ENCODE data around the gene TADA1. TPM values are rescaled to one million over a fixed set of nuclear protein-coding genes. Genes with fewer than 3 reads are reported as not detected.

Gene TADA1
- total and polyA plus RNA-seq, 2 experiments from 2014 or later: 21.8 to 22.0 TPM

GRCh38 chr1:166858726-166859419 is 17.2 kb downstream of the TADA1 start:
- no peaks in the 10 kb centered on the region for H3F3A ChIP-seq (replicated peaks; ENCODE audit: low read depth)
- Mint-ChIP-seq H3K9me3 (no peaks in the 10 kb centered on the region), H3K27ac (no peak overlapping the region; the same call in 1 of the 2 replicates), H3K4me1 (peaks cover 32% of the 10 kb centered on the region), H3K4me3 (no peak overlapping the region), H3K36me3 (ENCODE audit: low read depth) (peaks cover 65% of the 10 kb centered on the region), H3K27me3 (ENCODE audit: insufficient read depth, low read depth, poor library complexity) (peaks cover 5% of the 10 kb centered on the region)
- no peaks in the 10 kb centered on the region for H3K9me2 ChIP-seq (ENCODE audit: insufficient read depth)
- H3K36me3 ChIP-seq (ENCODE audit: insufficient read depth): peaks cover 27% of the 10 kb centered on the region
- no peak overlapping the region for H3K4me3 ChIP-seq
- H2AFZ ChIP-seq: no peak overlapping the region
- 0 out of 2 replicates have a peak, but pooled peaks cover 5% of the 10 kb centered on the region for H3K79me2 ChIP-seq (replicated peaks; ENCODE audit: insufficient read depth)
- TF ChIP-seq POLR2AphosphoS5 (IDR thresholded peaks at IDR 0.05; ENCODE audit: low read depth) (no peak), ZNF331 (CRISPR knock-in tag; IDR thresholded peaks at IDR 0.05; ENCODE audit: low read depth) (no peak), ZNF462 (CRISPR knock-in tag; IDR thresholded peaks at IDR 0.05) (no peak), EZH2phosphoT487 (IDR thresholded peaks at IDR 0.05; ENCODE audit: unreplicated experiment) (no peak), CTCF (conservative IDR thresholded peaks at IDR 0.05; ENCODE audit: low read depth in 2 of 2) (no peak), REST (IDR thresholded peaks at IDR 0.05; ENCODE audit: unreplicated experiment) (no peak), ZNF114 (CRISPR knock-in tag; IDR thresholded peaks at IDR 0.05) (no peak), NANOG (IDR thresholded peaks at IDR 0.05; ENCODE audit: borderline replicate concordance) (no peak), JUNB (IDR thresholded peaks at IDR 0.05; ENCODE audit: unreplicated experiment) (no peak), EZH2 (IDR thresholded peaks at IDR 0.05; ENCODE audit: low read depth, unreplicated experiment) (no peak), STAT1 (IDR thresholded peaks at IDR 0.05; ENCODE audit: unreplicated experiment) (no peak), ETS1 (IDR thresholded peaks at IDR 0.05) (no peak), CREB1 (CRISPR knock-in tag; IDR thresholded peaks at IDR 0.05; ENCODE audit: low read depth) (no peak)
- no peak overlapping the region for H3K27ac ChIP-seq (ENCODE audit: low read depth)
- no peak overlapping the region for H3K4me2 ChIP-seq
- DNase-seq (ENCODE audit: low spot score): no peak
- H4K20me1 ChIP-seq (replicated peaks; ENCODE audit: insufficient read depth): peaks cover 20% of the 10 kb centered on the region
- H3K4me1 ChIP-seq (ENCODE audit: insufficient read depth): peaks cover 8% of the 10 kb centered on the region
- no peaks in the 10 kb centered on the region for H3K27me3 ChIP-seq (ENCODE audit: insufficient read depth)
- ATAC-seq: no peak; the same call in 1 of the 3 replicates
